Trophoblast cell (in vitro differentiated cells and primary cell): ENCODE measurements around the gene LCOR.

ENCODE experiments used
- DNase-seq, 2 donors: peaks; one replicate each; pipeline ENCODE4 v3.0.0-alpha.2; 2016
- H2AFZ ChIP-seq: 2 replicates; pipeline ENCODE4 v1.6.1; 2013; ENCODE audit warnings: low read length, moderate library complexity, mild to moderate bottlenecking; ENCODE audit not compliant: insufficient read depth, poor library complexity
- H2AK5ac ChIP-seq: 2 replicates; pipeline ENCODE4 v1.6.1; 2013; ENCODE audit warnings: mild to moderate bottlenecking, low read length
- H2BK120ac ChIP-seq: 2 replicates; pipeline ENCODE4 v1.6.1; 2013; ENCODE audit warnings: low read length, mild to moderate bottlenecking, moderate library complexity; ENCODE audit not compliant: insufficient read depth, poor library complexity
- H2BK12ac ChIP-seq: 2 replicates; pipeline ENCODE4 v1.6.1; 2013; ENCODE audit warnings: mild to moderate bottlenecking, low read length, moderate library complexity
- H2BK5ac ChIP-seq: 2 replicates; pipeline ENCODE4 v1.6.1; 2013; ENCODE audit warnings: low read length, low read depth, moderate library complexity, mild to moderate bottlenecking; ENCODE audit not compliant: poor library complexity
- H3K14ac ChIP-seq: 2 replicates; pipeline ENCODE4 v1.6.1; 2013; ENCODE audit warnings: mild to moderate bottlenecking, low read length
- H3K18ac ChIP-seq: 2 replicates; pipeline ENCODE4 v1.6.1; 2013; ENCODE audit warnings: mild to moderate bottlenecking, low read length
- H3K23ac ChIP-seq: 2 replicates; pipeline ENCODE4 v1.6.1; 2013; ENCODE audit warnings: low read length
- H3K27ac ChIP-seq: 2 replicates; pipeline ENCODE4 v1.5.1; 2013; ENCODE audit warnings: low read depth, mild to moderate bottlenecking, inconsistent platforms, low read length, moderate library complexity
- H3K27me3 ChIP-seq: 2 replicates; pipeline ENCODE4 v1.6.1; 2013; ENCODE audit warnings: inconsistent platforms, mild to moderate bottlenecking, low read length, moderate library complexity; ENCODE audit not compliant: insufficient read depth
- H3K36me3 ChIP-seq, 2 experiments: 1 replicate in 1 of 2; 2 replicates in 1 of 2; pipeline ENCODE4 v1.6.1; 2013; ENCODE audit warnings: low read length in 2 of 2, mild to moderate bottlenecking in 2 of 2, moderate library complexity in 1 of 2; ENCODE audit not compliant: insufficient read depth in 2 of 2, control insufficient read depth in 1 of 2
- H3K4ac ChIP-seq: 2 replicates; pipeline ENCODE4 v1.6.1; 2013; ENCODE audit warnings: low read depth, mild to moderate bottlenecking, low read length, moderate library complexity
- H3K4me1 ChIP-seq, 2 experiments: 1 replicate in 1 of 2; 2 replicates in 1 of 2; pipeline ENCODE4 v1.6.1; 2013; ENCODE audit warnings: low read length in 2 of 2, mild to moderate bottlenecking in 2 of 2, moderate library complexity in 1 of 2; ENCODE audit not compliant: insufficient read depth in 2 of 2, control insufficient read depth in 1 of 2
- H3K4me2 ChIP-seq: 2 replicates; pipeline ENCODE4 v1.6.1; 2013; ENCODE audit warnings: inconsistent platforms, mild to moderate bottlenecking, low read length, moderate library complexity
- H3K4me3 ChIP-seq: 2 replicates; pipeline ENCODE4 v1.5.1; 2013; ENCODE audit warnings: mild to moderate bottlenecking, low read depth, low read length, inconsistent platforms
- H3K79me1 ChIP-seq: one replicate; pipeline ENCODE4 v1.6.1; 2013; ENCODE audit warnings: low read length
- H3K79me2 ChIP-seq: 2 replicates; pipeline ENCODE4 v1.6.1; 2013; ENCODE audit warnings: low read length, mild to moderate bottlenecking; ENCODE audit not compliant: control insufficient read depth, insufficient read depth, poor library complexity
- H3K9ac ChIP-seq: 2 replicates; pipeline ENCODE4 v1.6.1; 2013; ENCODE audit warnings: mild to moderate bottlenecking, low read length
- H3K9me3 ChIP-seq: 2 replicates; pipeline ENCODE4 v1.6.1; 2013; ENCODE audit warnings: low read depth, mild to moderate bottlenecking, control low read depth, inconsistent platforms, low read length; ENCODE audit not compliant: insufficient read depth
- H4K12ac ChIP-seq: 2 replicates; pipeline ENCODE4 v1.6.1; 2013; ENCODE audit warnings: low read depth, mild to moderate bottlenecking, low read length, moderate library complexity
- H4K8ac ChIP-seq: 2 replicates; pipeline ENCODE4 v1.6.1; 2013; ENCODE audit warnings: low read depth, mild to moderate bottlenecking, low read length, moderate library complexity
- H4K91ac ChIP-seq: one replicate; pipeline ENCODE4 v1.6.1; 2013; ENCODE audit warnings: low read depth, mild to moderate bottlenecking, low read length, moderate library complexity
- WGBS: extraction: QIAGEN DNeasy Blood & Tissue Kit; methylation state at CpG from one replicate; pipeline ENCODE4 v1.1.7; 2013; ENCODE audit warnings: missing lambda C conversion rate; ENCODE audit not compliant: insufficient read length, insufficient coverage; ENCODE audit errors: extremely low coverage; 5-methylcytosine and 5-hydroxymethylcytosine counted together

LCOR gene

GRCh38 chr10:97029271-97029670, 197.2 kb downstream of the LCOR start:
- H3K9ac ChIP-seq: no peak overlapping the region
- H3K27ac ChIP-seq: no peak overlapping the region
- no peak overlapping the region for H3K14ac ChIP-seq
- H3K4ac ChIP-seq: no peak overlapping the region
- H2AK5ac ChIP-seq: no peak overlapping the region
- no peak overlapping the region for H3K4me2 ChIP-seq
- no peaks in the 10 kb centered on the region for H3K79me2 ChIP-seq
- H2BK12ac ChIP-seq: no peak overlapping the region
- no peaks in the 10 kb centered on the region for H3K36me3 ChIP-seq
- no peak overlapping the region for H3K18ac ChIP-seq
- no peak overlapping the region for H2BK120ac ChIP-seq
- H4K12ac ChIP-seq: no peak overlapping the region
- H4K8ac ChIP-seq: no peak overlapping the region
- no CpG with 5 or more reads among the region's 3 CpGs for WGBS
- no peaks in the 10 kb centered on the region for H3K9me3 ChIP-seq
- no peak for DNase-seq
- H3K27me3 ChIP-seq: no peaks in the 10 kb centered on the region
- no peak overlapping the region for H2AFZ ChIP-seq
- no peaks in the 10 kb centered on the region for H3K79me1 ChIP-seq
- no peaks in the 10 kb centered on the region for H3K4me1 ChIP-seq
- no peak overlapping the region for H2BK5ac ChIP-seq
- no peak overlapping the region for H4K91ac ChIP-seq
- no peak overlapping the region for H3K23ac ChIP-seq
- no peak overlapping the region for H3K4me3 ChIP-seq

GRCh38 chr10:97030894-97031293, 198.8 kb downstream of the LCOR start:
- H3K9me3 ChIP-seq: no peaks in the 10 kb centered on the region
- H2BK12ac ChIP-seq: no peak overlapping the region

GRCh38 chr10:97031459-97031858, 199.4 kb downstream of the LCOR start:
- Histone ChIP-seq H3K14ac (no peak overlapping the region), H2AFZ (no peak overlapping the region), H3K18ac (no peak overlapping the region), H4K8ac (no peak overlapping the region), H3K9ac (no peak overlapping the region), H3K4me1 (no peaks in the 10 kb centered on the region), H2AK5ac (no peak overlapping the region), H3K4ac (no peak overlapping the region), H3K4me3 (no peak overlapping the region), H2BK5ac (no peak overlapping the region), H3K27ac (no peak overlapping the region), H3K36me3 (no peaks in the 10 kb centered on the region), H2BK120ac (no peak overlapping the region), H3K4me2 (no peak overlapping the region), H3K79me1 (no peaks in the 10 kb centered on the region), H4K12ac (no peak overlapping the region), H3K23ac (no peak overlapping the region), H4K91ac (no peak overlapping the region), H3K79me2 (no peaks in the 10 kb centered on the region), H3K9me3 (no peaks in the 10 kb centered on the region), H3K27me3 (no peaks in the 10 kb centered on the region), H2BK12ac (no peak overlapping the region)
- no CpG with 5 or more reads among the region's 11 CpGs for WGBS
- no peak for DNase-seq

More at GRCh38 chr10:97030894-97031293, 198.8 kb downstream of the LCOR start:
- Histone ChIP-seq H2AK5ac (no peak overlapping the region), H3K36me3 (no peaks in the 10 kb centered on the region), H3K4me3 (no peak overlapping the region), H3K27ac (no peak overlapping the region), H3K4me2 (no peak overlapping the region), H2AFZ (no peak overlapping the region), H3K23ac (no peak overlapping the region), H3K14ac (no peak overlapping the region), H3K9ac (no peak overlapping the region), H3K79me2 (no peaks in the 10 kb centered on the region), H3K79me1 (no peaks in the 10 kb centered on the region), H4K12ac (no peak overlapping the region), H3K18ac (no peak overlapping the region), H3K4ac (no peak overlapping the region), H3K27me3 (no peaks in the 10 kb centered on the region), H2BK120ac (no peak overlapping the region), H4K91ac (no peak overlapping the region), H3K4me1 (no peaks in the 10 kb centered on the region), H4K8ac (no peak overlapping the region), H2BK5ac (no peak overlapping the region)
- no CpG with 5 or more reads among the region's 6 CpGs for WGBS
- no peak for DNase-seq

- Histone ChIP-seq H2AFZ (no peak overlapping the region), H3K4ac (no peak overlapping the region), H3K4me2 (no peak overlapping the region), H3K4me3 (no peak overlapping the region), H2BK5ac (no peak overlapping the region), H3K14ac (no peak overlapping the region), H3K9me3 (no peaks in the 10 kb centered on the region), H3K36me3 (no peaks in the 10 kb centered on the region), H3K23ac (no peak overlapping the region), H3K4me1 (peaks cover 0 to 2% of the 10 kb centered on the region in 2 experiments), H2BK120ac (no peak overlapping the region), H3K79me1 (no peaks in the 10 kb centered on the region), H2BK12ac (no peak overlapping the region), H4K8ac (no peak overlapping the region), H3K79me2 (no peaks in the 10 kb centered on the region), H4K12ac (no peak overlapping the region), H2AK5ac (no peak overlapping the region), H4K91ac (no peak overlapping the region), H3K9ac (no peak overlapping the region), H3K27me3 (no peaks in the 10 kb centered on the region), H3K18ac (no peak overlapping the region), H3K27ac (no peak overlapping the region)
- no CpG with 5 or more reads among the region's 7 CpGs for WGBS
- DNase-seq: no peak
Measured at GRCh38 chr10:97032624-97033023, 200.5 kb downstream of the LCOR start.
